Prostate gland (tissue), 2 donors: Measurements from ENCODE around the gene SERINC1.
A peak's percentile ranks its signal among the peaks of the same experiment; 100 is the strongest.

ENCODE experiments used
- CTCF ChIP-seq, 4 experiments: fragments of 200-600 bp in 2 of 4; fragments of 450-650 bp in 2 of 4; sonication (generic) in 2 of 4; IDR thresholded peaks; 1 replicate in 3 of 4; 2 replicates in 1 of 4; pipeline ENCODE4 v1.5.1; 2016 to 2019; ENCODE audit warnings: antibody characterized with exemption in 4 of 4, mild to moderate bottlenecking in 2 of 4, moderate library complexity in 2 of 4
- POLR2AphosphoS5 ChIP-seq: sonication (generic); formaldehyde crosslinking; IDR thresholded peaks from one replicate; pipeline ENCODE4 v1.6.1; 2017; ENCODE audit warnings: antibody characterized with exemption

GRCh38 chr6:122491919-122492555 is 20.4 kb upstream of the SERINC1 start:
- TF ChIP-seq CTCF (IDR thresholded peaks at IDR 0.05) (peak; percentile 28 to 73 (median 66)), POLR2AphosphoS5 (no peak)
